ENCODE data around the gene SECTM1.

- TF ChIP-seq CTCF (IDR thresholded peaks at IDR 0.05): no peak
- TF ChIP-seq POLR2A (IDR thresholded peaks at IDR 0.05): no peak
Observed at GRCh38 chr17:82301300-82301915, 32.2 kb downstream of the SECTM1 start.

All from right lobe of liver (tissue), 4 donors.